Measurements from ENCODE around the gene COPZ1. TPM values are rescaled to one million over a fixed set of nuclear protein-coding genes. Genes with fewer than 3 reads are reported as not detected.

The COPZ1 gene
- total and polyA plus RNA-seq, 9 of the 15 experiments (the other 6 are each of a cell fraction or from before 2014, with no cell fraction given) = 137 to 487 (median 233) TPM

GRCh38 chr12:54360717-54361456, 36.0 kb downstream of the COPZ1 start (continued):
- TF ChIP-seq, protein P1, sequence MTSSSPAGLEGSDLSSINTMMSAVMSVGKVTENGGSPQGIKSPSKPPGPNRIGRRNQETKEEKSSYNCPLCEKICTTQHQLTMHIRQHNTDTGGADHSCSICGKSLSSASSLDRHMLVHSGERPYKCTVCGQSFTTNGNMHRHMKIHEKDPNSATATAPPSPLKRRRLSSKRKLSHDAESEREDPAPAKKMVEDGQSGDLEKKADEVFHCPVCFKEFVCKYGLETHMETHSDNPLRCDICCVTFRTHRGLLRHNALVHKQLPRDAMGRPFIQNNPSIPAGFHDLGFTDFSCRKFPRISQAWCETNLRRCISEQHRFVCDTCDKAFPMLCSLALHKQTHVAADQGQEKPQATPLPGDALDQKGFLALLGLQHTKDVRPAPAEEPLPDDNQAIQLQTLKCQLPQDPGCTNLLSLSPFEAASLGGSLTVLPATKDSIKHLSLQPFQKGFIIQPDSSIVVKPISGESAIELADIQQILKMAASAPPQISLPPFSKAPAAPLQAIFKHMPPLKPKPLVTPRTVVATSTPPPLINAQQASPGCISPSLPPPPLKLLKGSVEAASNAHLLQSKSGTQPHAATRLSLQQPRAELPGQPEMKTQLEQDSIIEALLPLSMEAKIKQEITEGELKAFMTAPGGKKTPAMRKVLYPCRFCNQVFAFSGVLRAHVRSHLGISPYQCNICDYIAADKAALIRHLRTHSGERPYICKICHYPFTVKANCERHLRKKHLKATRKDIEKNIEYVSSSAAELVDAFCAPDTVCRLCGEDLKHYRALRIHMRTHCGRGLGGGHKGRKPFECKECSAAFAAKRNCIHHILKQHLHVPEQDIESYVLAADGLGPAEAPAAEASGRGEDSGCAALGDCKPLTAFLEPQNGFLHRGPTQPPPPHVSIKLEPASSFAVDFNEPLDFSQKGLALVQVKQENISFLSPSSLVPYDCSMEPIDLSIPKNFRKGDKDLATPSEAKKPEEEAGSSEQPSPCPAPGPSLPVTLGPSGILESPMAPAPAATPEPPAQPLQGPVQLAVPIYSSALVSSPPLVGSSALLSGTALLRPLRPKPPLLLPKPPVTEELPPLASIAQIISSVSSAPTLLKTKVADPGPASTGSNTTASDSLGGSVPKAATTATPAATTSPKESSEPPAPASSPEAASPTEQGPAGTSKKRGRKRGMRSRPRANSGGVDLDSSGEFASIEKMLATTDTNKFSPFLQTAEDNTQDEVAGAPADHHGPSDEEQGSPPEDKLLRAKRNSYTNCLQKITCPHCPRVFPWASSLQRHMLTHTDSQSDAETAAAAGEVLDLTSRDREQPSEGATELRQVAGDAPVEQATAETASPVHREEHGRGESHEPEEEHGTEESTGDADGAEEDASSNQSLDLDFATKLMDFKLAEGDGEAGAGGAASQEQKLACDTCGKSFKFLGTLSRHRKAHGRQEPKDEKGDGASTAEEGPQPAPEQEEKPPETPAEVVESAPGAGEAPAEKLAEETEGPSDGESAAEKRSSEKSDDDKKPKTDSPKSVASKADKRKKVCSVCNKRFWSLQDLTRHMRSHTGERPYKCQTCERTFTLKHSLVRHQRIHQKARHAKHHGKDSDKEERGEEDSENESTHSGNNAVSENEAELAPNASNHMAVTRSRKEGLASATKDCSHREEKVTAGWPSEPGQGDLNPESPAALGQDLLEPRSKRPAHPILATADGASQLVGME (CRISPR knock-in tag; IDR thresholded peaks at IDR 0.05) = no peak
- no peak for TF ChIP-seq ZNF354B (CRISPR knock-in tag; IDR thresholded peaks at IDR 0.05)
- no peak for TF ChIP-seq MITF (IDR thresholded peaks at IDR 0.05)
- no peak for TF ChIP-seq HMG20A (CRISPR knock-in tag; conservative IDR thresholded peaks at IDR 0.05)
- no peak for TF ChIP-seq ZNF121 (CRISPR knock-in tag; conservative IDR thresholded peaks at IDR 0.05)
- TF ChIP-seq PATZ1 (CRISPR knock-in tag; IDR thresholded peaks at IDR 0.05; ENCODE audit: borderline replicate concordance) = no peak
- TF ChIP-seq RUNX1 (IDR thresholded peaks at IDR 0.05; ENCODE audit: low read depth) = no peak
- TF ChIP-seq ZNF589 (CRISPR knock-in tag; IDR thresholded peaks at IDR 0.05; ENCODE audit: low read depth) = no peak
- no peak for TF ChIP-seq ZNF639 (CRISPR knock-in tag; conservative IDR thresholded peaks at IDR 0.05 in 1 of 2, IDR thresholded peaks at IDR 0.05 in 1 of 2)
- no peak for TF ChIP-seq ZFP1 (CRISPR knock-in tag; IDR thresholded peaks at IDR 0.05)
- TF ChIP-seq ZBTB7A (IDR thresholded peaks at IDR 0.05; ENCODE audit: borderline replicate concordance, control insufficient read depth, low read depth, low read length) = peak; percentile 91
- no peak for TF ChIP-seq ADNP (tag; IDR thresholded peaks at IDR 0.05)
- TF ChIP-seq, protein P2, sequence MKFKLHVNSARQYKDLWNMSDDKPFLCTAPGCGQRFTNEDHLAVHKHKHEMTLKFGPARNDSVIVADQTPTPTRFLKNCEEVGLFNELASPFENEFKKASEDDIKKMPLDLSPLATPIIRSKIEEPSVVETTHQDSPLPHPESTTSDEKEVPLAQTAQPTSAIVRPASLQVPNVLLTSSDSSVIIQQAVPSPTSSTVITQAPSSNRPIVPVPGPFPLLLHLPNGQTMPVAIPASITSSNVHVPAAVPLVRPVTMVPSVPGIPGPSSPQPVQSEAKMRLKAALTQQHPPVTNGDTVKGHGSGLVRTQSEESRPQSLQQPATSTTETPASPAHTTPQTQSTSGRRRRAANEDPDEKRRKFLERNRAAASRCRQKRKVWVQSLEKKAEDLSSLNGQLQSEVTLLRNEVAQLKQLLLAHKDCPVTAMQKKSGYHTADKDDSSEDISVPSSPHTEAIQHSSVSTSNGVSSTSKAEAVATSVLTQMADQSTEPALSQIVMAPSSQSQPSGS (CRISPR knock-in tag; IDR thresholded peaks at IDR 0.05) = no peak
